Glomerular visceral epithelial cell (primary cell): Measurements from ENCODE around the gene CD99.
"Not testable (repeated sequence)": the region's sequence is repeated elsewhere in the genome, so short reads cannot be mapped to it uniquely, and the experiment has no call there.

Experiments used
- DNase-seq: peaks from one replicate; pipeline ENCODE4 v3.0.0-alpha.2; 2016; ENCODE audit errors: extremely low spot score

The CD99 gene

DNA sequence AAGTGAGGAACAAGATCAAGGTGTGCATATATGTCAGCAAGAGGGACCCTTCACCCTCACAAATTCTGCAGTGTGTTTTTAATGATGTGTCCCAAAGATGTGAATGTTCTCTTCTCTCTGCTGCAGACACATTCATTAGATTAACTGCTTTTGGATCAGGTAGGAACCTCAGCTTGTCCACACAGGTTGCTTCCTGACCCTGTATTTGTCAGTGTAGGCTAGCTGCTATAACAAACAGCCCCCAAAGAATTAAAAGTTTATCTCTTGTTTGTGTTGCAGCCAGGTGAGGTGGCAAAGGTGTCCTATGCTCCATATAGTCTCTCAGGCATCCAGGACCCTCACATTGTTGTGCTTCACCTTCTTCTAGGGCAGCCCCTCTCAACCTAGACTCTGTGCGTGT is 78.5 kb downstream of the CD99 start:
- DNase-seq: no peak

DNA sequence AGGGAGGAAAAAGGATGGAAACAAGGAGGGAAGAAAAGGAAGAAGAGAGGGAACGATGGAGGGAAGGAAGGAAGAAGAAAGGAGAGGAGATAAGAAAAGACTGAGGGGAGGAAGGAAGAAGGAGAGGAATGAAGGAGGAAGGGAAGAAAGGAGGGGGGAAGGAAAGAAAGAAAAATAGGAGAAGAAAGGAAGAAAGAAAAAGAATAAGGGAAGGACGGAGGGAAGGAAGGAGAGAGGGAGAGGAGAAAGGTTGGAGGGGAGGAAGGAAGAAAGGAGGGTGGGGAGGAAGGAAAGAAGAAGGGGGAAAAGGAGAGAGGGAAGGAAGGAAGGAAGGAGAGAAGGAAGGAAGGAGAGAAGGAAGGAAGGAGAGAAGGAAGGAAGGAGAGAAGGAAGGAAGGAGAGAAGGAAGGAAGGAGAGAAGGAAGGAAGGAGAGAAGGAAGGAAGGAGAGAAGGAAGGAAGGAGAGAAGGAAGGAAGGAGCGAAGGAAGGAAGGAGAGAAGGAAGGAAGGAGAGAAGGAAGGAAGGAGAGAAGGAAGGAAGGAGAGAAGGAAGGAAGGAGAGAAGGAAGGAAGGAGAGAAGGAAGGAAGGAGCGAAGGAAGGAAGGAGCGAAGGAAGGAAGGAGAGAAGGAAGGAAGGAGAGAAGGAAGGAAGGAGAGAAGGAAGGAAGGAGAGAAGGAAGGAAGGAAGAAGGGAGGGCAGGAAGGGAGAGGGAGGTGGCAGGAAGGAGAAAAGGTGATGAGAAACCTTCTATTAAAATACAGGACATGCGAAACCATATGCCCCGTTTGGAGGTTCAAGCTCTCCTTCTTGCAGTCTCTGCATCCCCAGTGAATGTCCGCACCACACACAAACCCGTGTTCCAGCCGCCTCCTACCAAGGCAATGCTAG is 82.3 kb downstream of the CD99 start:
- not testable (repeated sequence) for DNase-seq

DNA sequence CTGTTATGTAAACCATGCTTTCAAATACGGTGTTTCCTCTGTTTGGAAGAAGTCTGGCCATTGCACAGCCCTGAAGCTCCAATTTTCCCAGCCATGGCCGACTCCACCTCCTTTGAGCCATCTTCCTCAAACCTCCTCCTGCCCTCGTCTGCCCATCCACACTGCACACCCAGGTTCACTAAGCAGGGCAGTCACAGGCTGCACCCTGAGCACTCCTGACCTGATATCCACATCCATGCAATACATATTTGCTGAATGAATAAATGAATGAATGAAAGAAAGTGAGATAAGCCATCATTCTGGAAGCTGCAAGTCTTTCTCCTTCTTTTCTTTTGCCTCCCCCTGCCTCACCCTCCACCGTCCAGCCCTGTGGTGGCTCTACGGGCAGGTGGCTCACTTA is 83.0 kb downstream of the CD99 start:
- no peak for DNase-seq

DNA sequence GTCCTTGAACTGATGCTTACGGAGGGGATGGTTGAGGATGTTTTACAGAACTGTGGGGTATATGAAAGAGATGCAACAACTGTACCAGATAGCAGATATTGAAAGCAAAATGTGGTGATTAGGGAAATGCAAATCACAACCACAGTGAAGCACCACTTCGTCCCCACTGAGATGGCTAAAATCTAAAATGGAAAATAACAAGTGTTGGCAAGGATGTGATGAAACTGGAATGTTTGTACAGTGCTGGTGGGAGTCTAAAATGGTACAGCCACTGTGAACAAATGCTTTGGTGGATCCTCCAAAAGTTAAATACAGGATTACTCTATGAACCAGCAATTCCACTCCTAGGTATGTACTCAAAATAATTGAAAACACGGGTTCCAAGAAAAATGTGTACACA is 83.7 kb downstream of the CD99 start:
- no peak for DNase-seq

DNA sequence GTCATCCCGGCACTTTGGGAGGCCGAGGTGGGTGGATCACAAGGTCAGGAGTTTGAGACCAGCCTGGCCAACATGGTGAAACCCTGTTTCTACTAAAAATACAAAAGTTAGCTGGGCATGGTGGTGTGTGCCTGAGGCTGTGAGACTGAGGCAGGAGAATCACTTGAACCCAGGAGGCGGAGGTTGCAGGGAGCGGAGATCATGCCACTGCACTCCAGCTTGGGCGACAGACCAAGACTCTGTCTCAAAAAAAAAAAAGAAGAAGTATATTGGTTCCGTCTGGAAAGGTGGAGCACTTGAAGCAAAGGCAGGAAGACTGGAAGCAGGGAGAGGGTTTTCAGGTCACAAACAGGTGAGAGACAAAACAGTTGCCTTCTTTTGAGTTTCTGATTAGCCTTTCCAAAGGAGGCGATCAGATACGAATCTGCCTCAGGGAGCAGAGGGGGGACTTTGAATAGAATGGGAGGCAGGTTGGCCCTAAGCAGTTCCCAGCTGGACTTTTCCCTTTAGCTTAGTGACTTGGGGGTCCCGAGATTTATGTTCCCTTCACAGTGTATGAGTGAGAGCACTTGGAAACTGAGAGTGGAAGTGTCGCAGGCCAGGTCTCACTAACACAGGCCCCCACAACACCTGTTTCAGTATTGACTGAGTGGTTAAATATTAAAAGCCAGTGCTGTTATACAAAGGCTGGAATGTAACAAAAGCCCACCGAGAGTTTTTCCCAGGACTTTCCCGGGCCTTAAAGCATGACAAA is 89.6 kb downstream of the CD99 start:
- not testable (repeated sequence) for DNase-seq

DNA sequence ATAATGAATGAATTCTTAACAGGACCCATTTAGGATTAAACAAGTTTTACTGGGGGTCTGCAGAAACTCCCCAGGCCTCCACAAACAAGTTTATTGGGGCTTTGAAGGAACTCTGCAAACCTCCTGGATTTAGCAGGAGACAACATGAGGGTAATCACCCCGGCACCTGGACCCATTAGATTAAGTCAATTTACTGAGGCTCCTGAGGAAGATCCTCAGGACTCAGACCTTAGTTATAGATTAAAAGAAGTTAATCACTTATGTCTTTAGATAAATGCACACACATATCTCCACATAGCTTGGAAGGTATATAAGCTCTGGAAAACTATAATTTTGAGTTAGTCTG is 90.1 kb downstream of the CD99 start:
- no peak for DNase-seq

DNA sequence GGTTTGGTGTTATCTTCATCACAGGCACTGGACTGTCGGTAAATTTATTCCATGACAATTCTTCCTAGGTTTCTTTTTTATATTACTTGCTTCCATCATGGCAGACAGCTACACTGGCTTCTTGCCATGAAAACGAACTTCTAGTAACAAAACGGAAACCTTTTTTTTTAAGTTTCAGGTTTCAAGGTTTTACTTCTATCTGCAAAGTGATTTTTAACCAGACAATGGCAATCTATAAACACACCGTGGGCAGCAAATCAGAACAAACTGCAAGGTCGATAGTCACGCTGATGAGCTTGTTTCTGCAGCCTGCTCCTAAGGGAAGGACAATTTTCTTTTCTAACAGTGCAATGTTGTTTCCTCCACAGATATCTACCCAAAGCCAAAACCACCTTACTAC is 90.6 kb downstream of the CD99 start:
- no peak for DNase-seq

DNA sequence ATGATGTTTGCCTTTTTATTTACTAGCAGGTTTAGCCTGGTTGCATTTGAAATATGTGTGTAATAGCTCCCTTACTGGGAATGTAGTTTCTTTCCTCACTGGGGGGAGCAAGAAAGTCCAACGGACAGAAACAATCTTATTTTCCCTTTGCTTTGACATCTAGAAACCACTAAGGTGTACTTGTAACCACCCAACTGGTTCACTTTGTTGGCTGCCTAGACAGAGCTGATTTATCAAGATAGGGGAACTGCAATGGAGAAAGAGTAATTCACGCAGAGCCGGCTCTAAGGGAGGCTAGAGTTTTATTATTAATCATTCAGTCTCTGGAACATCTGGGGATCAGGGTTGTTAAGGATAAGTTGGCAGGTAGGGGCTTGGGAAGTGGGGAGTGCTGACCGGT is 91.1 kb downstream of the CD99 start:
- DNase-seq: no peak

DNA sequence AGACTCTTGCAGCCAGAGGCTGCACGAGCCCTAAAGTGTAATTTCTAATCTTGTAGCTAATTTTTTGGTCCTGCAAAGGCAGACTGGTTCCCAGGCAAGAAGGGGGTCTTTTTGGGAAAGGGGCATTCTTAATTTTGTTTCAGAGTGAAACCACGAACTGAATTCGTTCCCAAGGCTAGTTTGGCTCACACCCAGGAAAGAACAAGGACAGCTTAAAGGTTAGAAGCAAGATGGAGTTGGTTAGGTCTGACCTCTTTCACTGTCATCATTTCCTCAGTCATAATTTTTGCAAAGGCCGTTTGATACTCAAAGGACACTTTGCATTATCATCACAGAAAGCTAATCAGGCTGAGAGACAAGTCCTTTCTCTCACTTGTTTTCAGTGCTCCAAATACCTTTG is 91.7 kb downstream of the CD99 start:
- no peak for DNase-seq

DNA sequence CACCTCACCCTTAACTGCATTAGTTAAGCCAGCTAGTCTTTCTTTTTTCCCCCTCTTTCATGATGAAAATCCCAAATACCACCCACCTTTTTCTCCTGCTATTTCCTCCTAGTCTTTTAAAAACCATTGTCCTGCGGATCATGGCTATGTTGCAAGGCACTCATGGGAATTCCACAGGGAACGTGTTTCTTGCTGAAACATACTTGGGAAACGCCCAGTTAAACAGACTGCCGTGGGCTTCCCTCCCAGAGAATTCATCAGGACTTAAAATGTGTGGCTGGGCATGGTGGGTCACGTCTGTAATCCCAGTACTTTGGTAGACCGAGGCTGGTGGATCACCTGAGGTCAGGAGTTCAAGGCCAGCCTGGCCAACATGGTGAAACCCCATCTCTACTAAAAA is 92.9 kb downstream of the CD99 start:
- DNase-seq: no peak

DNA sequence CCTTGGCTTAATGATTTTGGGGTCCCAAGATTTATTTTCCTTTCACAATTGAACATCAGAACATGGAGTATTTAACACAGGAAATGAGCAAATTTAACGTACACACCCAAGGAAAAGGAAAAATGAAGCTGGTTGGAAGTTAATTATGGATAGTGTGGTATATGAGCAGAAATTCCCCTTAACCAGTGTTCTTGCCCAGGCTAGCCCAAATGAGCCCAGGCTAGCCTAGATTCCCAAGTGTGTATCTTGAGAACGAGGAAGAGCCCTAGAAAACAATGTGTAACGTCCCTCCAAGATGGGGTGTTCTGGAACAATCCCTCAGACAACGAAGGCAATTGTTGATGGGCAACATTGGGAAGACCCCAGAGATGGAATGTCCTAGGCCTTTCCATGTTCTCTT is 94.4 kb downstream of the CD99 start:
- DNase-seq: no peak

DNA sequence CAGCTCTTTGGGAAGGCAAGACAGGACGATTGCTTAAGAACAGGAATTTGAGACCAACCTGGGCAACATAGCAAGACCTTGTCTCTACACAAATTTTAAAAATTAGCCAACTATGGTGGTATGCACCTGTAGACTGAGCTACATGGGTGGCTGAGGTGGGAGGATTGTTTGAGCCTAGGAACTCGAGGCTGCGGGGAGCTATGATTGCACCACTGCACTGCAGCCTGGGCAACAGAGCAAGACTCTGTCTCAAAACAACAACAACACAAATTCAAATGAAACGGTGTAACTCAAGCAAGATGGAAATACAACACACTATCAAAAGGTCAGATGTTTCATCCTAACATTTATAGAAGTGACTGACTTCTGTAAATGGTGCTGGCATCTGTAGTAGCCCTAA is 97.9 kb downstream of the CD99 start:
- DNase-seq: no peak

DNA sequence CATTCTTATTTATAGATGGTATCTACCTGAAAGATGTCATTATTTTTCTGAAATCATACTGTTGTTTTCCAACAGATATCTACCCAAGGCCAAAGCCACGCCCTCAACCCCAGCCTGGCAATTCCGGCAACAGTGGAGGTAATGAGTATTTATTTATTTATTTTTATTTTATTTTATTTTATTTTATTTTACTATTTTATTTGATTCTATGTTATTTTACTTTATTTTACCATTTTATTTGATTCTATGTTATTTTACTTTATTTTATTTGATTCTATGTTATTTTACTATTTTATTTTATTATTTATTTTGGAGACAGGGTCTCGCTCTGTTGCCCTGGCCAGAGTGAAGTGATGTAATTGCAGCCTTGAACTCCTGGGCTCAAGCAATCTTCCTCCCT is 98.5 kb downstream of the CD99 start:
- no peak for DNase-seq
